NCI-H748 (cell line): ENCODE data around the gene SNX25.
A peak's percentile ranks its signal among the peaks of the same experiment; 100 is the strongest.

ENCODE experiments used
- DNase-seq: peaks from one replicate; lab custom pipeline; 2025; ENCODE audit not compliant: unreplicated experiment; lab: John Stamatoyannopoulos, UW

The SNX25 gene

GRCh38 chr4:185399466-185399865 lies 190.1 kb downstream of the SNX25 start:
- DNase-seq, result peak; percentile 50

- no peak for DNase-seq
Observed at GRCh38 chr4:185404031-185404430, 194.6 kb downstream of the SNX25 start.

GRCh38 chr4:185405296-185405999 lies 196.1 kb downstream of the SNX25 start:
- DNase-seq, result no peak

- no peak for DNase-seq
Observed at GRCh38 chr4:185408432-185408831, 199.0 kb downstream of the SNX25 start.

GRCh38 chr4:185411849-185412248 lies 202.5 kb downstream of the SNX25 start:
- DNase-seq, result no peak

GRCh38 chr4:185412412-185412811 lies 203.0 kb downstream of the SNX25 start:
- DNase-seq, result no peak
